Daoy (cell line): ENCODE data around the gene NKD2. TPM values are rescaled to one million over a fixed set of nuclear protein-coding genes. Genes with fewer than 3 reads are reported as not detected.

Experiments used
- DNase-seq: peaks from one replicate; pipeline ENCODE4 v3.0.0-alpha.2; 2015; ENCODE audit warnings: low read depth
- total RNA-seq: library from RNA; depleted of rRNA; stranded (reverse); fragments of >200 nt; shearing (Covaris generic); gene quantifications from 2 replicates; pipeline ENCODE4 v1.2.3, GENCODE V29; 2014

Gene NKD2
- total RNA-seq, 1 experiment from 2014 or later = 1.3 TPM

DNA sequence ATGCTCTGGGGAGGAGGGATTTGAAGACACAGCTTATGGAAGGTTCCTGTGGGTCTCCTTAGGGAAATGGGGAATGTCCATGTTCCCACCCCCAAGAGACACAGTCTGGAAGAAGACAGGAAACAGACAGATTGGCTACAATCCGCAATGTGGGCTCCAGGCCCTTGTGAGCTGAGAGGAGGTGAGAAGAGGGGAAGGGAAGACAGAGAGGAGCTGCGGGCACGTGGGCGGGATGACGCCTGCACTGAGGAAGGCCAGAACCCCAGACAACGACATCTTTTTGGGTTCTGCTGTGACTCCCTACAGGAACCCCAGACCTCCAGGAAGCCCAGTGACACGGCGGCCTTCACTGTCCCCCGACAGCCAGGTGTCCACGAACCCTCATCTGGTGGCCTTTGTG, 29.9 kb upstream of the NKD2 start:
- DNase-seq = no peak

DNA sequence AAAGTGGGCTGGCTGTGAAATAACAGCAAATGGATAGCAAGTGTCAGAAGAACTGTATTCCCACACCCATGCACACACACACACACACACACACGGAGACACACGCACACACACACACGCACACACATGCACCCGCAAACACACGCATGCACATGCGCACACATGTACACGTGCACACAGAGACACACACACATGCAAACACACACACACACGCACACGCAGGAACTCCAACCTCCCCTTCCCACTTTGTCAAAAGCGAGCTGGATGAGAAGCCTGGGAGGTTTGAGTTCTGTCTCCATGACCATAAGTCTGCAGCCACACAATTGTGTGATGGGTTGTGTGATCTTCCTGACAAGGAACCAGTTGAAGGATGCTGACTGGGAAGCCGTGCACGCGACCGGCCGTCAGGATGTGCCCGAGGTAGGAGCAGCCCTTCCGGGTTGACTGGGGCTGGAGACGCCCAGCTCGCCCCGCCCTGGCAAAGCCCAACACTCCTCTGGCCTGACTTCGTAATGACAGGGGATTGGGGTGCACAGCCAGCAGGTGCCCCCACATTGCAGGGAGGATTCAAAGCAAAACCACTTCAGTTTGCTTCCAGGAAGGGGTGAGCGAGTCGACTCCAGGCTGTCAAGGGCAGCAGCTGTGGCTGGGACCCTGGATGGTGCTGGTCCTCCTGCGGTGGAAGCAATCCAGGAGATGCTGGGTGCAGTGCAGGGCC, 29.3 kb upstream of the NKD2 start:
- no peak for DNase-seq

DNA sequence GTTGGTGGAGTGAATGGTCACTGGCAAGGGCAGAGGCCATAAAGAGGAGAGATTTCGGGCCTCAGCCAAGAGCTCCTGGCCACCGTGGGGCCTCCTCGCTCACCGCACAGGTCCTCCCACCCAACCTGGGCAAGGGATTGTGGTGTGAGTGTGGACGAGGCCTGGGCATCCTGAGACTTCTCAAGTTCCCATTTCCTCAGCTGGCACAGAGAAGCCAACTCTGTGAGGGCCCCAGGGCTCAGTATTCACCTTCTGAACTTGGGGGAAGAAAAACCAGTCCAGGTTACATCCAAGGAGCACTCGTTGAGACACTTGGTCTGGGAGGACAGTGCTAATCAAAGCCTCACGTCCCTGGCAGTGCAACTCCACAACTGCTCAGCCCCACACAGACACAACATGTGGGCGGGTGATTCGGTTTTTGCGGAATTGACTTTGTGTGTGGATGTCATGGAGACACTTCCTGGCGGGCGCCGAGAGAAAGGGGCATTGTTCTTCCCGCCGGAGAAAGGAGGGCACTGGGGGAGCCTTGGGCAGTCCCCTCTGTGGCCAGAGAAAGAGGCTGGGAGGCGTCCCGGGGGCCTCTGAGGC, 28.5 kb upstream of the NKD2 start:
- peak; percentile 83 for DNase-seq

DNA sequence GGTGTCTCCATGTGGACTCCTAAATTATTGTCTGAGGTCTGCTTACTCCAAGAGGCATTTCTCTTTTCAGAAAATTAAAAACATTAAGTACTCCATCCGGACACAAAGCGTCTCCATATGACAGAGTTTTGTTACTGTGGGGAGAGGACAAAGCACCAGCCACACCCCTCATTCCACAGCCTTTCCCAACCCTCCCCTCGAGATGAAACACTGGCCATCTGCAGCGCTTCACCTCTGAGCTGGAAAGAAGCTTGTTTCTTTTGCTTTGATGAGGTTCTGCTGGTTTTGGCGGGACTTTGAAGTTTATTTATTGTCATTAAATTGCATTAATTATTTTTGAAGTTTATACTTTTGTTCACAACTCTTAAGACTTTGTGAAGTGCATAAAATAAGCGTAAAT, 27.6 kb upstream of the NKD2 start:
- DNase-seq = peak; percentile 74

DNA sequence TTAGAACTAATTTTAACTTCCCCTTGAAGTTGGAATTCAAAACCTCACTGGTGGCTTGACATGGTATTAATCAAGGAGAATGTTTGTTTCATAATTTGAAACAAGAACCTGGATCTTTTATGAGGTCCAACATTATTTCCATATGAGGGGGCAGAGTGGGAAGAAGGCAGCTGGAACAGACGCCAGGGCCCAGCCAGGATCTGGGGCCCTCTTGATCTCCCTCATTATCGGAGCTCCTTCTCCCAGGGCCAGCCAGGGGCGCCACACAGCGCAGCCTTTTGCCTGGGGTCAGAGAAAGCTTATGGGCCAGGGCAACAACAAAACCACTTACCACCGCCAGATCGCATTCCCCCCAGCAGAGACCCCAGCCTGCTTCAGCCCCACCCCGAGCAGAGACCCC, 27.1 kb upstream of the NKD2 start:
- no peak for DNase-seq

DNA sequence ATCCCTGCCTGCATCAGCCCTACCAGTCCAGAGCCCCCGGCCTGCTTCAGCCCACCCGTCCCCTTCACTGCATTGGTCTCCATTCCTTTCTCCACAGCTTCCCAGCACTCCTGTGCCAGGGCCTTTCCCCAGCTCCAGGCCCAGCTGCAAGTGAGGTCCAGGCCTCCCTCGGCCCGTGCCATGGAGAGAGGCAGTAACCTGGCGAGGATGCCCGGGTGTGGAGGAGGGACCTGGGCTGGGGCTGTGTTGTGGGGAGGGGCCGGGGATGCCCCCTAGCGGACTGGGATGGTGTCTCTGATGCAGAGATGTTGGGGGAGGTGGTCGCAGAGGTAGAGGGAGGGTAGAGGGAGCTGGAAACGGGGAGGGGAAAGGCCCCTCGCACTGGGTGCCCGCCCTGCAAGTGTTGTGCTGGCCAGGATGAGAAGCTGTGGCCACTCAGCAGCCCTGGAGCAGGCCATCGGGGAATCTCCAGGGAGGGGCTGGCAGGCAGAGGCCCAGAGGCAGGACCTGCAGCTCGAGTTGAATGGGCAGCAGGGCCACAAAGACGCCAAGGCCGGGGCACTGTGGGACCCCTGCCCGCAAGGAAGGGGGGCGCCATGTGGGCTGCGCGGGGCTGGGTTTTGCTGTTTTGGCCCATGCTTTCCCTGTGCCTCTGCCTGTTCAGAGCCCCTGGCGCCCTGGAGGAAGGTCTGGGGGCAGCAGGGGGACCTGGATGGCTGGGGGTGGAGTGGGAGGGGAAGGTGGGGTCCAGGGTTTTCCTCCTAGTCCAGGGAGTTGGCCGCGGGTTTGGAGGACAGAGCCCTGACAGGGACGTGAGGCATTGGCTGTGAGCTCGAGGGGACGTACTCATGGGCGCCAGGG, 26.0 kb upstream of the NKD2 start:
- DNase-seq = no peak

DNA sequence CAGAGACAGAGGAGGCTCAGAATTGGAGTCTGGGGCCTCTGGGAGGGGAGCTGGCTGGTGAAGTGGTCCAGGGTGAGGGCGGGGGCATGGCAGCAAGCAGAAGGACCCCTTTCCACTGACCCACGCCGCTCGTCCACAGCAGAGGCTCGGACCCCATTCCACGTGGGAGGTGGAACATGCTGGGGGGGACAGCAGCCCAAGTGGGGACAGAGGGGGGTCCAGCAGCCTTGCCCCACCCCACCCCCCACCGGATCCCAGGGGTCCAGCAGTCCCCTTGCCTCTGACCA, 25.4 kb upstream of the NKD2 start:
- DNase-seq = no peak

DNA sequence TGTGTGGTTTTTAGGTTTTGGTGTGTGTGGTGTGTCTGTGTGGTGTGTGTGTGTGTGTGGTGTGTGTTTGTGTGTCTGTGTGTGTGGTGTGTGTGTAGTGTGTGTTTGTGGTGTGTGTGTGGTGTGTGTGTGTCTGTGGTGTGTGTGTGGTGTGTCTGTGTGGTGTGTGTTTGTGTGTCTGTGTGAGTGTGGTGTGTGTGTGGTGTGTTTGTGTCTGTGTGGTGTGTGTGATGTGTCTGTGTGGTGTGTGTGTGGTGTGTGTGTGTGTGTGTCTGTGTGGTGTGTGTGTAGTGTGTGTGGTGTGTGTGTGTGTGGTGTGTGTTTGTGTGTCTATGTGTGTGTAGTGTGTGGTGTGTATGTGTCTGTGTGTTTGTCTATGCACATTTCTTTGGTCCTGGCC, 25.0 kb upstream of the NKD2 start:
- no peak for DNase-seq

DNA sequence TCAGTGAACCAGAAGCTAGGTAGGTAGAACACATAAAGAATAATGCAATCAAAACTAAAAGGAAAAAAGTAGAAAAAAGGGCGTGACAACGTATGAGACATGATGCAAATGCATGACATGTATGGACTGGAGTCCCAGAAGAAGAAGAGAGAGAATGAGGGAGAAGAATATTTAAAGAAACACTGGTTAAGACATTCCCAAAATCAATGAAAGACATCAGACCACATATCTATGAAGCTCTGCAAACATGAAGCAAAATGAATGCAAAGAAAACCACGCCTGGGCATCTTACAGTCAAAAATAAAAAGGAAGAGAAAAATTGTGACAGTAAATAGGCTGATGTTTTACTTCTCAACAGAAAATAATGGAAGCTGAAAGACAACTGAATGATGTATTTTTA, 23.8 kb upstream of the NKD2 start:
- no peak for DNase-seq

DNA sequence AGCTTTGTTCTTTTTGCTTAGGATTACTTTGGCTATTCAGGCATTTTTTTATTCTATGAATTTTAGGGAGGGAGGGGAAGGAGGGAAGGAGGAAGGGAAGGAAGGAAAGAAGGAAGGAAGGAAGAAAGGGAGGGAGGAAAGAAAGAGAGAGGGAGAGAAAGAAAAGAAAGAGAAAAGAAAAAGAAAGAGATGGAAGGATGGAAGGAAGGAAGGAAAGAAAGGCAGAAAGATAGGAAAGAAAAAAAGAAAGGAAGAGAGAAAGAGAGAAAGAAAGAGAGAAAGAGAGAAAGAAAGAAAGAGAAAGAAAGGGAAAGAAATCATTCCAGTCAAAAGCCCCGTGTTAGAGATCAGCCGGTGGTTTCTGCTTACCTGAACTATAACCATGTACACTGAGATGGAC, 20.8 kb upstream of the NKD2 start:
- no peak for DNase-seq

DNA sequence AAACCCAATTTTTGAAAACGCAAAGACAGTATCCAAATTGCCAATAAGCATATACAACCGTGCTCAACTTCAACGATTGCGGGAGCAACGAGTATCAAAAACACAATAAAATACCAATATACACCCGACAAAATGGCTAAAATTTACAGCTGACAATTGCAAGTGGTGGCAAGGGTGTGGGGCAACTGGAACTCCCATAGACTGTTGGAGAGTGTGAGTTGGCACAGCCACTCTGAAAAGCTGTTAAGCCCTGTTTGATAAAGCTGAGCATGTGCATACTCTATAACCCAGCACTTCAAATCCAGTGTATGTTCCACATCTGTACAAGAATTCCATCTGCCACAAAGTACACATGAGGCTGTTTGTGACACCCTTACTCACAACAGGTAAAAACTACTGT, 20.3 kb upstream of the NKD2 start:
- DNase-seq = no peak

DNA sequence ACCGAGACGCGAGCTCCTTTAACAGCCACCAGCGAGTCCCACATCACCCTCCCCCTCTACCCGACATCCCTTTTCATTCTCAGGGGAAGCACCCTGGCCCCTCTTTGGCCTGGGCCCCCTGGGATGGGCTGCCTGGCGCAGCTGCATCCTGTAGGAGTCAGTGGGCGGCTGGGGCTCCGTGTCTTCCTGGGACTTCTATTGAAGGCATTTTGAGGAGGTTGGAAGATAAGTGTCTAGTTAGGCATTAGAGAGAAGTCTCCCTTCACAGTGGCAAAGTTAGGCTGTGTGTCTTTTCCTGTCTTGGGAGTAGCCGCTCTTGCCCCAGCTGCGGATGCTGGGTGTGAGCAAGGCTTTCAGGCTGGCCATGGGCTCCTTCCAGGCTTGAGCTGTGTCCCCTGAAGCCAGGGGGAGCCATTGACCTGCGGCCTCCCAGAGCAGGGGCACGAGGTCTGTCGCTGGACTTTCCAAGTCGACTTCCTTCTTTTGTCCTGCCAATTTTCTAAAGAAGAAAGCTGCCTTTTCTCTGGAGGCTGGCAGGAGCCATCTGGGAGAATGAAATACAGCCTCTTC, 18.6 kb upstream of the NKD2 start:
- DNase-seq = no peak

DNA sequence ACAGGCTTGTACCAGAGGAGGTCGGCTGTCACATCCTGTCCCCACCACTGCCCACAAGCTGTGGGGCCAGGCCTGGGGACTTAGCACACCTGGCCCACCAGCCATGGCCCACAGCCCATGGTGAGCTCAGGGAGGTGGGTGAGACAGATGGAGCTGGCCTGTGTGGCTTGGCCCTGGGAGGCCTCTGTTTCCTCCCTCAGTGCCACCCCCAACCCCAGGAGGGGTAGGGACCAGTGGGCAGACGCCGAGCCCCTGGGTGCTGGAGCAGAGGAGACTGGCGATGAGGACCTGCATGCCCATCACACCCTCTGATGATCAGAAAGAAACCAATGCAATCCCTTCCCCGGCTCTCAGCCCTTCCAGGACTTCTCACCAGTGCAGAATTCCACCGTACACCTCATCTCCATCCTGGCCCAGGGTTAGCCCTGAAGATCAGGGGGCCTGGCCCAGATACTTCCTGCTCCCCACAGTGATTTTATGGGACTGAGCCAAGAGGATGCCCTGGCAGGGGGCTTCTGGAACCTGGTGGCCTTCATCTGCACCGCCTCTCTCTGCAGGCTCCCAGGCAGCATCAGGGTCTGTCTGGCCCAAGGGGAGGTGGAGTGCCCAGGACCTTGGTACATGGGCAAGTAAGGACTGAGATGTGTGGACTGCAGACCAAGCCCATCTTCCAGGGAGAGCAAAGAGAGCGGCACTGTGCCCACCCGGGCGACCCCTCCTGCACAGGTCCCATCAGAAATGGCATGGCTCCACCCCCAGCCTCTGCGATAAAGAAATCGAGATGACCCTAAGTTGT, 16.9 kb upstream of the NKD2 start:
- DNase-seq = no peak

DNA sequence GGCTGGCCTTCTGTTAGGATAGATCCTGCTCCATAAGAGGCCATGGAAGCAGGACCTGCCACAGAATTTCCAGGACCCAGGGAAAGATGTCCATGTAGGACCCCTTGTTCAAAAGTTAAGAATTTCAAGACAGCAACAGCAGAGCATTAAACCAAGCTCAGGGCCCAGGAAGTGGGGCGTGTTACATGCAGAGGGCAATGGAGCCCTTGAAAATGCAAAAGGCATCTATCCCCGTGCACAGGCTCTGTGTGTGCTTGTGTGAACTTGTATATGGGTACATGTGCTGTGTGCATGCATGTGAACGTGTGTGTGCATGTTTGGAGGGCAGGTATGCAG, 14.4 kb upstream of the NKD2 start:
- peak; percentile 0 for DNase-seq

DNA sequence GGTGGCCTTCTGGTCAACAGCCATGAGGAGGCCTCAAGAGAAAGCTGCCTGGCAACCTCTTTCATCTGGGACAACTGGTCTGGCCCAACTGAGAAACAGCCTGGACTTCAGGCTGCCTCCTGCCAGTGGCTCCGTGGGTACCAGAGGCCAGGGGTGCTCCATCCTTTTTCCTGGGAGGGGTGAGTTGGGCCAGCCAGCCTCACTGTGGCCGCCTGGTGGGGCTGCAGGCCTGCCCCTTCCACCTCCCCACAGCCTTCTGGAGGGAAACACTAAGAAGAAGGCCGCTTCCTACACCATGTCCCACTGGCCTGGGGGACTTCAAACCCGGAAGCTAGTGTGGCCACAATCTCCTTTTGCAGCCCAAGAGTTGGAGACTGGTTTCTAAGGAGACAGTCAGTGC, 13.8 kb upstream of the NKD2 start:
- DNase-seq = peak; percentile 1

DNA sequence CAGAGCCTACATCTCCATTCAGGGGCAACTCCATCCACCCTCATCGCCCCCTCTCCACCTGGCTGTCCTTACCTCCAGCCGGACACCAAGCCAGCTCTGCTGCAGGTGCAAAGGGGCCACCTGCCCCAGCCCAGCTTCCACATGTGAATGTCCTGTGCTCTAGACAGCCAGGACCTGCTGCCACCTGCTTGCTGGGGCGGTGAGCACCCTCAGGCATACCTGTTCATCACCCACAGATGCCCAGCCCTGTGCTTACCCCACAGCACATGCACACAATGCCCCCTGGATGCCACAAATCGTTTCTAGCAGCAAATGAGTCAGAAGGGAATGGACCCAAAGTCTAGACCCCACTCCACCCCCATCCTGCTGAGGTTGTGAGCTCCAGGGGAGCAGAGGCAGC, 13.3 kb upstream of the NKD2 start:
- DNase-seq = peak; percentile 0

DNA sequence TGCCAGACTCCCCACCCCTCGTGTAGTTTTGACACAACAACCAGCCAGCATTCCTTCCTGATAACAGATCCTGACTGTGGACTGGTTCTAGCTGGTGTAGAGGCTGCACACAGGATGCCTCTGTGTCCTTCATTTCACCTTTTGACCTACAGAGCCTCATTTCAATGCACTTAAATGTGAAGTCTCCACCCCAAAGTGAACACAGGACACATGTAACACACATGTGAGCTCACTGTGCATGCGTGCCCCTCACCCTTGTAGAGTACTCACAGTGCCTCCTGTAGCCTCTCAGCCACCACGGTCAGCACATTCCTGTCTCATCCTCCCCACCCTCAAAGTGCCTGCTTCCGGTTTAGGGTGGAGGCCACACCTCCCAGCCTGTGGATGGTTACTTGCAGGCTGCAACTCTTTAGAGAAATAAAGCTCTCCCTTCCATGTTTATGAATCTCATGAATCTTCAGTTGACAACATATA, 11.6 kb upstream of the NKD2 start:
- peak; percentile 39 for DNase-seq

DNA sequence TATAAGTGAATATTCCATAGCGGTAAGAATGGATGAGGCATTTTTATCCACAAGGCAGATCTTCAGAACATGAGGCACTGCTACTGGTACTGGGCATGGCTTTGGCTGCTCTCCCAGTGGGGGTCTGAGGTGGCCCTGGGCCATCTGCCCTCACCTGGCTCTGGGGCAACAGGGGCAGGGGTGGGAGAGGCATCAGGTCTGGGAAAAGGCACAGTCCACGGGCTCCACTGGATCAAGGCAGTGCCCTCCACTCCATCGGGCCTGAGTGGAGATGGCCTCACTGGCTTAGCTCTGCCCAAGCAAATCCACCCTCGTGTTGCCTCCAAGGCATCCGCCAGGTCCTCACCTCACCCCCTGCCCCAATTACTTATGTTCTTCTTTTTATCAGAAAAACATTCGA, 10.9 kb upstream of the NKD2 start:
- DNase-seq = no peak

DNA sequence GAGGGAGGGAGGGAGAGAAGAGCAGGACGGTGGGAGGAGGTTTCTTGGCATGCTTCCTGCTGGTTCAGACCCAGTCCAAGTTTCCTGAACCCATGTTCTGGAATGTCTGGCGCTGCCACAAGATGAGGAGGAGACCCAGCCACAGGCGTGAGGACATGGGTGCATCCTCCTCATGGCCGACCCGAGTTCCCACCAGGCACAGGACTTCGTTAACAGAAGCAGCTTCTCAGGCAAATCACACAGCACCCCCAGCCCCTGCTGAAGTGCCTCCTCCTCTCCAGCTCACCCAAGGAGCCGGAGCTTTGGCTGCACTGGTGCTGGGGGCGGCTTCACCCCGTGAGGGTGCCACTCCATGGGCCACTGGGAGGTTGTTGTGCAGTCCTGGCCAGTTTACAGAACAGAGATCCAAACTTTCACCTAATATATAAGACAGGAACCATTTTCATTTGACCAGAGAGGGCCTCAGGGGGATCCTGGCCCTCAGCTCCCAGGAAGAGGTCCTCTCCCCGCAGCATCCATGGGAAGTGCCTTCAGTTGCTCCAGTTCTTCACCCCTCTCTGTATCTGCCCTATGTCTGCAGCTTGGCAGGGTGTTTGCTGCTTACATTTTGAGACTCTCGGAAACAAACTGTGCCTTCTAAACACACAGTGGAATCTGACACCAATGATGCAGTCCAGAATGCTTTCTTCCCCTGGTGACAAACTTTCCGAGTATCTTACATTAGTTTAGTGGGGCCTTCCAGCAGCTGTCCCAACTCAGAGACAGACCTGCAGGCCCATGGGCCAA, 10.2 kb upstream of the NKD2 start:
- DNase-seq = no peak

DNA sequence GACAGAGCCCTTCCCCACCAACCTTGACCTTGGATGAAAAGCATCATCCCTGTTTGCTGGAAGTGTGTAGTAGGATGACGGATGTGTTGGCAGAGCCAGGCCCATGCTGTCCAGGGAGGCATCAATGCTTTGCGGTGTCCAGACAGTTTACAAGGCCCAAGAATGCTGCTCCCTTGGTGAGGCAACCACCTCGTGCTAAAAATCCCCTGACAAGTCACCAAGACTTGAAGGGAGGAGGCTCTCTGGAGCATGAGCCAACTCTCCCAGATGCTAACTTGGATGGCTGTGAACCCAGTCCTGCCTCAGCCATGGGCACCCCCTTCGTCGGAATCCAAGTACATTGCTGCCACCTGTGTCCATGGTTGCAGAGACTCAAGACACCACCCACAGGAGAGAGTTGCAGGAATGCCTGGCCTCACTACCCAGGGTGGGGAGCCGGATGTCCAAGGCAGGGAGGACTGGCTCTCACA, 9.5 kb upstream of the NKD2 start:
- DNase-seq = no peak

DNA sequence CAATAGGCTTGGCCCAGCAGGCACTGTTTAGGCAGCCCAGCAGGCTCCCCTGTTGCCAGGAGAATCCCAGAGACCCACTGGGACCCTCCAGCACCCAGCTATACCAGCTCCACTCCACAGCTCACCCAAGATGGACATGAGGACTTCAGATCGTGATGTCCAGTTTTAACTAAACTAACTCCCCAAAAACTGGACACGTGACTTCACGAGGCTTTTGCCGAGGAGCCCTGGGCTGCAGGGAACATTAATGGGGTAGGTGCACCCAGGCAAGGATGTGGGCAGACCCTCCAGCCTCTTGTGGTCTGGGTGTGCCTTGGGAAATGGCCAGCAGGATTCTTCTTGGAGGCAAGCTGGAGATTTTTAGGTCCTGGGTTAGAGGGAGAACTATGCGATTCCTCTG, 8.9 kb upstream of the NKD2 start:
- no peak for DNase-seq
